HG02840 (cell line): ENCODE data around the gene FAM72A.
"Not testable (repeated sequence)": the region's sequence is repeated elsewhere in the genome, so short reads cannot be mapped to it uniquely, and the experiment has no call there.

Source experiments
- ATAC-seq: cut with Tn5 transposase; IDR thresholded peaks from one replicate; pipeline ENCODE4 v1.9.1; 2021; ENCODE audit warnings: mild to moderate bottlenecking, moderate library complexity, moderate number of reproducible peaks; ENCODE audit not compliant: unreplicated experiment, low FRiP score

FAM72A gene

GRCh38 chr1:206202789-206203363 is at the start of gene FAM72A:
Gene FAM72A, minus strand, starts transcription at chr1:206202839. Its CDS starts 814 bp downstream, at chr1:206202025.
- peak; percentile 88 for ATAC-seq

- not testable (repeated sequence) for ATAC-seq
Measured at GRCh38 chr1:206250953-206251681, 48.5 kb upstream of the FAM72A start.

GRCh38 chr1:206246129-206246886 is 43.7 kb upstream of the FAM72A start:
- ATAC-seq: not testable (repeated sequence)

GRCh38 chr1:206245479-206245878 is 42.8 kb upstream of the FAM72A start:
- not testable (repeated sequence) for ATAC-seq

GRCh38 chr1:206243335-206243734 is 40.7 kb upstream of the FAM72A start:
- peak; percentile 96 for ATAC-seq

- not testable (repeated sequence) for ATAC-seq
Measured at GRCh38 chr1:206240288-206240687, 37.6 kb upstream of the FAM72A start.

GRCh38 chr1:206235190-206235589 is 32.6 kb upstream of the FAM72A start:
- not testable (repeated sequence) for ATAC-seq

- not testable (repeated sequence) for ATAC-seq
Measured at GRCh38 chr1:206234189-206234916, 31.7 kb upstream of the FAM72A start.

- ATAC-seq: not testable (repeated sequence)
Measured at GRCh38 chr1:206232970-206233645, 30.5 kb upstream of the FAM72A start.

GRCh38 chr1:206231989-206232388 is 29.4 kb upstream of the FAM72A start:
- ATAC-seq: not testable (repeated sequence)

GRCh38 chr1:206229286-206229685 is 26.6 kb upstream of the FAM72A start:
- ATAC-seq: not testable (repeated sequence)

GRCh38 chr1:206226886-206227285 is 24.2 kb upstream of the FAM72A start:
- ATAC-seq: not testable (repeated sequence)

- not testable (repeated sequence) for ATAC-seq
Measured at GRCh38 chr1:206225386-206225785, 22.7 kb upstream of the FAM72A start.

- not testable (repeated sequence) for ATAC-seq
Measured at GRCh38 chr1:206224190-206224776, 21.6 kb upstream of the FAM72A start.

GRCh38 chr1:206221585-206221984 is 18.9 kb upstream of the FAM72A start:
- not testable (repeated sequence) for ATAC-seq

GRCh38 chr1:206220332-206221000 is 17.8 kb upstream of the FAM72A start:
- ATAC-seq: not testable (repeated sequence)

- not testable (repeated sequence) for ATAC-seq
Measured at GRCh38 chr1:206219514-206220331, 17.1 kb upstream of the FAM72A start.

GRCh38 chr1:206218765-206219164 is 16.1 kb upstream of the FAM72A start:
- ATAC-seq: not testable (repeated sequence)
